BE2C (cell line): Measurements from ENCODE around the gene SRC.

ENCODE experiments used
- DNase-seq: peaks from one replicate; pipeline ENCODE4 v3.0.0-alpha.2; 2020
- H3K27me3 ChIP-seq: fragments of 250-450 bp; sonication (Bioruptor Pico); 2 replicates; pipeline ENCODE4 v1.5.1; 2020; ENCODE audit warnings: mild to moderate bottlenecking
- H3K36me3 ChIP-seq: fragments of 250-450 bp; sonication (Bioruptor Pico); 2 replicates; pipeline ENCODE4 v1.5.1; 2020; ENCODE audit warnings: mild to moderate bottlenecking
- H3K4me1 ChIP-seq: fragments of 250-450 bp; sonication (Bioruptor Pico); 2 replicates; pipeline ENCODE4 v1.5.1; 2020
- H3K4me3 ChIP-seq: 2 replicates; pipeline ENCODE4 v1.5.1; 2011; ENCODE audit warnings: low read depth, low read length
- H3K9me3 ChIP-seq: fragments of 250-450 bp; sonication (Bioruptor Pico); 2 replicates; pipeline ENCODE4 v1.5.1; 2020
- CTCF ChIP-seq: IDR thresholded peaks from 2 replicates; pipeline ENCODE4 v1.5.1; 2012; ENCODE audit warnings: mild to moderate bottlenecking, low read depth, low read length

SRC gene

GRCh38 chr20:37413379-37413778 is 67.4 kb downstream of the SRC start:
- Histone ChIP-seq H3K4me1 (peaks cover 17% of the 10 kb centered on the region), H3K4me3 (no peak overlapping the region), H3K9me3 (no peaks in the 10 kb centered on the region), H3K36me3 (no peaks in the 10 kb centered on the region), H3K27me3 (no peaks in the 10 kb centered on the region)
- no peak for TF ChIP-seq CTCF
- DNase-seq = no peak

GRCh38 chr20:37414224-37415035 is 68.5 kb downstream of the SRC start:
- DNase-seq = no peak
- no peak for TF ChIP-seq CTCF
- no peaks in the 10 kb centered on the region for H3K36me3 ChIP-seq
- H3K4me3 ChIP-seq = no peak overlapping the region
- H3K4me1 ChIP-seq = peaks cover 9% of the 10 kb centered on the region
- H3K27me3 ChIP-seq = no peaks in the 10 kb centered on the region
- H3K9me3 ChIP-seq = no peaks in the 10 kb centered on the region

- Histone ChIP-seq H3K4me1 (peaks cover 9% of the 10 kb centered on the region), H3K27me3 (no peaks in the 10 kb centered on the region)
Measured at GRCh38 chr20:37415118-37416085, 69.5 kb downstream of the SRC start.

GRCh38 chr20:37416100-37416847 is 70.3 kb downstream of the SRC start:
- H3K9me3 ChIP-seq = no peaks in the 10 kb centered on the region
- no peak for TF ChIP-seq CTCF
- H3K36me3 ChIP-seq = no peaks in the 10 kb centered on the region
- no peak overlapping the region for H3K4me3 ChIP-seq
- DNase-seq = no peak
- H3K4me1 ChIP-seq = peaks cover 9% of the 10 kb centered on the region
- H3K27me3 ChIP-seq = no peaks in the 10 kb centered on the region

More at GRCh38 chr20:37415118-37416085, 69.5 kb downstream of the SRC start:
- Histone ChIP-seq H3K9me3 (no peaks in the 10 kb centered on the region), H3K4me3 (no peak overlapping the region), H3K36me3 (no peaks in the 10 kb centered on the region)
- TF ChIP-seq CTCF = no peak
- DNase-seq = no peak

- H3K4me3 ChIP-seq = no peak overlapping the region
- no peak for DNase-seq
- no peaks in the 10 kb centered on the region for H3K9me3 ChIP-seq
- H3K27me3 ChIP-seq = no peaks in the 10 kb centered on the region
- no peak for TF ChIP-seq CTCF
- H3K36me3 ChIP-seq = no peaks in the 10 kb centered on the region
- peaks cover 6% of the 10 kb centered on the region for H3K4me1 ChIP-seq
Measured at GRCh38 chr20:37416848-37417616, 71.1 kb downstream of the SRC start.
